ACC112 (cell line): ENCODE measurements around the gene OR4N5.

ENCODE experiments used
- H2AFZ ChIP-seq: fragments of 200-600 bp; sonication (generic); one replicate; pipeline ENCODE4 v1.6.0; 2017; ENCODE audit warnings: antibody characterized with exemption, low read length; ENCODE audit not compliant: unreplicated experiment
- H3K27ac ChIP-seq: fragments of 200-600 bp; sonication (generic); 2 replicates; pipeline ENCODE4 v1.5.1; 2014; ENCODE audit warnings: low read depth, mild to moderate bottlenecking, antibody characterized with exemption, low read length, moderate library complexity
- H3K27me3 ChIP-seq: fragments of 200-600 bp; sonication (generic); 2 replicates; pipeline ENCODE4 v1.6.1; 2014; ENCODE audit warnings: mild to moderate bottlenecking, antibody characterized with exemption, low read length, moderate library complexity, mixed read lengths; ENCODE audit not compliant: insufficient read depth
- H3K36me3 ChIP-seq: fragments of 200-600 bp; sonication (generic); 2 replicates; pipeline ENCODE4 v1.6.1; 2016; ENCODE audit warnings: mild to moderate bottlenecking, antibody characterized with exemption, low read length, moderate library complexity, mixed read lengths; ENCODE audit not compliant: insufficient read depth
- H3K4me1 ChIP-seq: fragments of 200-600 bp; sonication (generic); one replicate; pipeline ENCODE4 v1.6.1; 2016; ENCODE audit warnings: low read length, mixed read lengths; ENCODE audit not compliant: insufficient read depth, unreplicated experiment, control insufficient read depth
- H3K4me3 ChIP-seq: fragments of 200-600 bp; sonication (generic); 2 replicates; pipeline ENCODE4 v1.5.1; 2014; ENCODE audit warnings: mild to moderate bottlenecking, low read depth, low read length
- H3K79me2 ChIP-seq: fragments of 200-600 bp; sonication (generic); one replicate; pipeline ENCODE4 v1.6.0; 2016; ENCODE audit warnings: low read length; ENCODE audit not compliant: control insufficient read depth, unreplicated experiment, insufficient read depth

Gene OR4N5

GRCh38 chr14:20191396-20191795, 52.8 kb downstream of the OR4N5 start:
- Histone ChIP-seq H3K27ac (no peak overlapping the region), H3K4me1 (no peaks in the 10 kb centered on the region), H2AFZ (no peak overlapping the region), H3K27me3 (peaks cover 50% of the 10 kb centered on the region), H3K36me3 (no peaks in the 10 kb centered on the region), H3K79me2 (no peaks in the 10 kb centered on the region), H3K4me3 (no peak overlapping the region)

DNA sequence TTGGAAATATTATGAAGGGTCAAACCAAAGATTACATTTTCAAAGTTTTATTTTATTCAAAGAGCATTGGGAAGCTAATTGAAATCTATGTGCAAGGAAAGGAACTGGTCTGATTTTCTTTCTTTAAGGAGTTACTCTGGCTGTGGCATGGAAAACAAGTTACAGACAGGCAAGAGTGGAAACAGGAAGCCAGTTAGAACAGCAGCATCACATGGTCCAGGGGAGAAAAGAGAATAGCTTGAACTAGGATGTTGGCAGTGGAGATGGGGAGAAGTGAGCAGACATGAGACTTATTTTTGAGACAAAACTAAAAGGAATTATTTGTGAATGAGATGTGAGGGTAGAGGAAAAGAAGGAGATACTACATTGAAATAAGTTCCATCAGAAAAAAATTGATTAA, 55.5 kb downstream of the OR4N5 start:
- Histone ChIP-seq H3K4me1 (no peaks in the 10 kb centered on the region), H3K27ac (no peak overlapping the region), H3K27me3 (peaks cover 62% of the 10 kb centered on the region), H3K79me2 (no peaks in the 10 kb centered on the region), H2AFZ (no peak overlapping the region), H3K4me3 (no peak overlapping the region), H3K36me3 (no peaks in the 10 kb centered on the region)
